Measurements from ENCODE around the gene ARL16. TPM values are rescaled to one million over a fixed set of nuclear protein-coding genes. Genes with fewer than 3 reads are reported as not detected.

The ARL16 gene
- total RNA-seq, 1 donor from 2014 or later, result 11.9 TPM

- ATAC-seq (no peak), DNase-seq (ENCODE audit: missing footprints) (no peak)
- intact Hi-C loops (cut with DNase I), result no loop called here
These were observed 17.0 kb upstream of the ARL16 start for GRCh38 chr17:81700353-81701287.

- peak; percentile 44 for ATAC-seq
- no peak for DNase-seq (ENCODE audit: missing footprints)
- intact Hi-C loops (cut with DNase I), result no loop called here
These were observed 13.9 kb upstream of the ARL16 start for GRCh38 chr17:81697261-81698044.

- intact Hi-C loops (cut with DNase I), result no loop called here
- ATAC-seq (peak; percentile 6), DNase-seq (ENCODE audit: missing footprints) (no peak)
These were observed 12.8 kb upstream of the ARL16 start for GRCh38 chr17:81696218-81696941.

GRCh38 chr17:81695801-81696200 lies 12.2 kb upstream of the ARL16 start:
- intact Hi-C loops (cut with DNase I), result no loop called here
- ATAC-seq (no peak), DNase-seq (ENCODE audit: missing footprints) (no peak)

- ATAC-seq, result no peak
- intact Hi-C loops (cut with DNase I), result no loop called here
- no peak for DNase-seq (ENCODE audit: missing footprints)
These were observed 11.6 kb upstream of the ARL16 start for GRCh38 chr17:81695211-81695610.

GRCh38 chr17:81694810-81695209 lies 11.2 kb upstream of the ARL16 start:
- DNase-seq (ENCODE audit: missing footprints) (no peak), ATAC-seq (no peak)
- intact Hi-C loops (cut with DNase I), result no loop called here

GRCh38 chr17:81693509-81694210 lies 10.1 kb upstream of the ARL16 start:
- no peak for ATAC-seq
- DNase-seq (ENCODE audit: missing footprints), result no peak
- intact Hi-C loops (cut with DNase I), result no loop called here

- intact Hi-C loops (cut with DNase I), result no loop called here
- ATAC-seq, result no peak
- DNase-seq (ENCODE audit: missing footprints), result no peak
These were observed 8.0 kb upstream of the ARL16 start for GRCh38 chr17:81691608-81692007.

- ATAC-seq, result no peak
- intact Hi-C loops (cut with DNase I), result no loop called here
- DNase-seq (ENCODE audit: missing footprints), result no peak
These were observed 7.6 kb upstream of the ARL16 start for GRCh38 chr17:81691196-81691595.

- intact Hi-C loops (cut with DNase I), result no loop called here
- DNase-seq (ENCODE audit: missing footprints) (no peak), ATAC-seq (no peak)
These were observed 7.0 kb upstream of the ARL16 start for GRCh38 chr17:81690549-81690948.

- ATAC-seq (no peak), DNase-seq (ENCODE audit: missing footprints) (no peak)
- intact Hi-C loops (cut with DNase I), result no loop called here
These were observed 6.5 kb upstream of the ARL16 start for GRCh38 chr17:81690066-81690465.

GRCh38 chr17:81688616-81689015 lies 5.0 kb upstream of the ARL16 start:
- no peak for ATAC-seq
- DNase-seq (ENCODE audit: missing footprints), result no peak
- intact Hi-C loops (cut with DNase I), result no loop called here

- intact Hi-C loops (cut with DNase I), result no loop called here
- ATAC-seq, result no peak
- peak; percentile 45 for DNase-seq (ENCODE audit: missing footprints)
These were observed 4.4 kb upstream of the ARL16 start for GRCh38 chr17:81687770-81688541.

GRCh38 chr17:81686614-81687013 lies 3.0 kb upstream of the ARL16 start:
- ATAC-seq (no peak), DNase-seq (ENCODE audit: missing footprints) (no peak)
- intact Hi-C loops (cut with DNase I), result no loop called here

GRCh38 chr17:81685108-81685507 lies 1.5 kb upstream of the ARL16 start:
- ATAC-seq, result no peak
- DNase-seq (ENCODE audit: missing footprints), result no peak

GRCh38 chr17:81684442-81684911 lies 880 bp upstream of the ARL16 start:
- intact Hi-C loops (cut with DNase I), result loop anchor here (5.0 kb wide), 1 partner anchor 47 kb away; the partner anchor contains the start of genes NPLOC4 and TSPAN10
- no peak for ATAC-seq
- peak; percentile 65 for DNase-seq (ENCODE audit: missing footprints)

More at GRCh38 chr17:81685108-81685507, 1.5 kb upstream of the ARL16 start:
- intact Hi-C loops (cut with DNase I), result no loop called here

- intact Hi-C loops (cut with DNase I), result loop anchor here (5.0 kb wide), 1 partner anchor 46 kb away; the partner anchor contains the start of genes NPLOC4 and TSPAN10
- DNase-seq (ENCODE audit: missing footprints) (peak; percentile 78), ATAC-seq (no peak)
These were observed 401 bp downstream of the ARL16 start for GRCh38 chr17:81683208-81683583.

Measured in Right ventricle myocardium inferior (tissue), 1 donor.